HG02970 (cell line): ENCODE measurements around the gene PSMB11.

Experiments
- ATAC-seq: cut with Tn5 transposase; IDR thresholded peaks from one replicate; pipeline ENCODE4 v1.9.1; 2021; ENCODE audit warnings: mild to moderate bottlenecking, moderate library complexity, moderate number of reproducible peaks; ENCODE audit not compliant: unreplicated experiment, low FRiP score

PSMB11 gene

DNA sequence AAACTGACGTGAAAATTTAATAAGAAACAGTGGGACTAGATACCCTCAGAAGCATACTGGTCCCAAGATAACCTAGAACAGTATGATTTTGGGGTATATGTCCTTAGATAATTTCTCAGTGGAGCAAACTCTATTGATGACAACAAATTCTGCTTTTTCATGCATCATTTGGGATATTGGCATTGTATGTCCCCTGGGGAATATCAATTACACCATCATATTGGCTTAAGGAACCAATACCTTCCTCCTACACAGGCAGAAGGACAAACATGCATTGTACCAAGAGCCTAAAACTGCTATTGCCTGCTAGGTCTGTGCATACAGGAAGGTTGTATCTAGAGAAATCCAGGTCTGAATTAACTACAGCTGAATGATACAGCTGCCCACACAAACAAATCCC, 32.9 kb downstream of the PSMB11 start:
- ATAC-seq, result no peak

- no peak for ATAC-seq
Measured at GRCh38 chr14:23076785-23077408, 34.9 kb downstream of the PSMB11 start.

GRCh38 chr14:23077962-23078361, 36.0 kb downstream of the PSMB11 start:
- no peak for ATAC-seq

DNA sequence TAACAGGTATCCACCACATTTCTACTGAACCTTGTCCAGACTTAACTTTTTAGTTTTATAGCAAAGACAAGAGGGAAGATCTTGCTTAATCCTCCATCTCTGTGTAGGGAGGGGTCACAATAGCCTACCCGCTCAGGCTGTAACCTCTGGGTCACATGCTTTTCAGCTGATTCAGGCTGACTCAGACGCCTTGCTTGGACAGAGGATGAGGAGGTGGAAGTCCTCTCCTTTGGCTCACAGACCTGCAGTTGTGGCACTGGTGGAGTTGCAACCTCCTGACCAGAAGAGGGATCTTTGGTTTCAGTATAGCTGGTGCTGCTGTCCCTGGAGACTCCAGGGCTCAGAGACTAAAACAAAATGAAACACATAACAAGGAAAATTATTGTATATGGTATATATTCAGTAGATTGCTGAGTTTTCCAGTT, 36.7 kb downstream of the PSMB11 start:
- no peak for ATAC-seq

DNA sequence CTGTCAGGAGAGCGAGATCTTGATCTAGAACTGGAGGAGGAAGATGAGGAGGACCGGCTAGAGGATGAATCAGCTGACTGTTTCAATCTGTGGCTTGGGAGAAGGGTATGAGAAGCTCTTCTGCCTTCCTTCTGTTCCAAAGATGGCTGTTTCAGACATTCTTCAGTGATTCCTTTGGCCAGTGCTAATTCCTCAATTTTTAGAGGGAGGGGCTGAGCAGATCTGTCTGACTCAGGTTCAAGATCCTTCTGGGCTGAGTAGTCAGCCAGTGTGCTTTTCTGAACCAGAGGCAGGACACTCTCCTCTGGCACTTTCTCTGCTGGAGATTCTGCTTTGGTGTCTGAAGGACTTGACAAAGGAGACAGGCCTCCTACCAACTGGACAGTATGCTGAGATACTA, 37.7 kb downstream of the PSMB11 start:
- ATAC-seq, result no peak

- no peak for ATAC-seq
Measured at GRCh38 chr14:23080474-23080873, 38.5 kb downstream of the PSMB11 start.

GRCh38 chr14:23085458-23085857, 43.4 kb downstream of the PSMB11 start:
- ATAC-seq, result no peak

DNA sequence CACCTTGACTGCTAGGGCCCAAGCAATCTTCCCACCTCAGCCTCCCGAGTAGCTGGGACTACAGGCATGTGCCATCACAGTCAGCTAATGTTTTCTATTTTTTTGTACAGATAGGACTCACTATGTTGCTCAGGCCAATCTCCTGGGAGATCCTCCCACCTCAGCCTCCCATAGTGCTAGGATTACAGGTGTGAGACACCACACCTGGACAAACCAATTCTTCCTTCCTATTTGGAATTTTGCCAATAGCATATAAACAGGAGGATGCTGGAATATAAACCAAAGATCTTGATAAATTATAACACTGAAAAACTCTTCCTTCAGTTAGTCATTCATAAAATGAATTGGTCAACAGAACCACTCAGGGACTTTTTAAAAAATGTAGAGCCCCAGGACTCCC, 44.6 kb downstream of the PSMB11 start:
- no peak for ATAC-seq

- ATAC-seq, result no peak
Measured at GRCh38 chr14:23089498-23090253, 47.7 kb downstream of the PSMB11 start.

GRCh38 chr14:23090254-23090636, 48.2 kb downstream of the PSMB11 start:
- ATAC-seq, result no peak

- ATAC-seq, result no peak
Measured at GRCh38 chr14:23091294-23092225, 49.5 kb downstream of the PSMB11 start.

DNA sequence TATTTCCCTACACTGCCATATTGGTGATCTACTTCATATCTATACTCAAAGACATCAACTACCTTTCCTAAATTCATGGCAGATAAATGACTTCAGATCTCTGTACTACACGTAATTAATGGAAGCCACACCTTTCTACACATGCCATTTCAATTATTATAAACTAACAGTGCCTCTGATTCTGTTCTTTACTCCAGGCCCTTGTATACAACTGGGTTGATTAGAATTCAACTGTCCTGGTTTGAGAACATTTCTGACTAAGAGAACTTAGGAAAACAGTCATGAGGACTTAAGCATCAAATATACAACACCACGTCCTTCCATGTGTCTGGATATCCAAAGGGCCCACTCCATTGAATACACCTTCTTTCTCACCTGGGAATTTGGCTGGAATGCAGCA, 51.1 kb downstream of the PSMB11 start:
- ATAC-seq, result no peak

- ATAC-seq, result no peak
Measured at GRCh38 chr14:23093526-23093925, 51.5 kb downstream of the PSMB11 start.
